Memory B cell (primary cell): ENCODE results near the gene RPGRIP1.
A peak's percentile ranks its signal among the peaks of the same experiment; 100 is the strongest.
"Not testable (repeated sequence)": the region's sequence is repeated elsewhere in the genome, so short reads cannot be mapped to it uniquely, and the experiment has no call there.

Experiments
- ATAC-seq: fragments of 150-1000 bp; cut with Tn5 transposase; 2 replicates; pipeline ENCODE4 v1.10.0; 2021; ENCODE audit warnings: low read depth, mild to moderate bottlenecking, moderate library complexity
- DNase-seq, 2 donors: peaks; one replicate each; pipeline ENCODE4 v3.0.0; 2022; ENCODE audit warnings: low spot score in 2 of 2
- H3K27ac Mint-ChIP-seq: one replicate; pipeline ENCODE4 v1.8.0; 2022; ENCODE audit warnings: mild to moderate bottlenecking, moderate library complexity, mixed read lengths
- H3K27me3 Mint-ChIP-seq: one replicate; pipeline ENCODE4 v1.8.0; 2022; ENCODE audit warnings: mixed read lengths
- H3K36me3 Mint-ChIP-seq: one replicate; pipeline ENCODE4 v1.8.0; 2022; ENCODE audit warnings: mild to moderate bottlenecking, mixed read lengths
- H3K4me1 Mint-ChIP-seq: one replicate; pipeline ENCODE4 v1.8.0; 2022; ENCODE audit warnings: mixed read lengths
- H3K4me3 Mint-ChIP-seq: one replicate; pipeline ENCODE4 v1.8.0; 2022; ENCODE audit warnings: mild to moderate bottlenecking, moderate library complexity, mixed read lengths
- H3K9me3 Mint-ChIP-seq: one replicate; pipeline ENCODE4 v1.8.0; 2022; ENCODE audit warnings: mixed read lengths

RPGRIP1 gene

DNA sequence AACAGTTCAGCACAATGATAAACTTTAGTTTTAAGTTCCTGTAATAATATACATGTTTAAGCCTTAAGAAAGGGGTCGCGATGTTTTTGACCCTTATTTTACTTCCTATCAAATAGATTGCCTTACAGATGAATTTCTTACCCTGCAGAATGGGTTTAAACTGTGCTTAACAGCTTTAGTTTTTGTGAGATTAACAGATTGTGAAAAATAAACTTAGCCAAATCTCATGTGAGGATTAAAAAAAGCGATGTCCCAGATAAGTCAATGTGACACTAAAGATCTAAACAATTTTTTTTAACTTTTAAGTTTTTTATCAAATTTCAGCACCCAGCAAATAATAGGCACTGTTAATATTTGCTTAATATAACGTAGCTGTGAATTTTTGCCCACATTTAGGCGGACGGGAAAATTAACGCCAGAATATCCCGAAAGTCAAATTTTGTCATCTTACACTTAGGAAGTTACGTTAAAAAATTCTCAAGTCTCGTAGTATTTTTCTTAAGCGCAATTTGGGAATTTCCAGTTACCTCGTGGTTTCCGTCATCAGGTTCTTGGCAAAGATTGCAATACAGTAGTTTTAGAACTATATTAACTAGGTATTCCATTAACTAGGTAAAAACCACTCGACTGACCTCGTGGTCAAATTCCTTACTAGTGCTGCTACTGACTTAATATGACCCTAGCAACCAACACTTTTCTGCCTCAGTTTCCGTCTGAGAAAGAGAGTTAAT, 11.8 kb upstream of the RPGRIP1 start:
- DNase-seq, result no peak
- Mint-ChIP-seq H3K27ac (peak overlapping the region; percentile 97), H3K36me3 (peaks cover 17% of the 10 kb centered on the region), H3K4me1 (peaks cover 25% of the 10 kb centered on the region), H3K4me3 (peak overlapping the region; percentile 98), H3K27me3 (no peaks in the 10 kb centered on the region), H3K9me3 (no peaks in the 10 kb centered on the region)
- no peak for ATAC-seq

DNA sequence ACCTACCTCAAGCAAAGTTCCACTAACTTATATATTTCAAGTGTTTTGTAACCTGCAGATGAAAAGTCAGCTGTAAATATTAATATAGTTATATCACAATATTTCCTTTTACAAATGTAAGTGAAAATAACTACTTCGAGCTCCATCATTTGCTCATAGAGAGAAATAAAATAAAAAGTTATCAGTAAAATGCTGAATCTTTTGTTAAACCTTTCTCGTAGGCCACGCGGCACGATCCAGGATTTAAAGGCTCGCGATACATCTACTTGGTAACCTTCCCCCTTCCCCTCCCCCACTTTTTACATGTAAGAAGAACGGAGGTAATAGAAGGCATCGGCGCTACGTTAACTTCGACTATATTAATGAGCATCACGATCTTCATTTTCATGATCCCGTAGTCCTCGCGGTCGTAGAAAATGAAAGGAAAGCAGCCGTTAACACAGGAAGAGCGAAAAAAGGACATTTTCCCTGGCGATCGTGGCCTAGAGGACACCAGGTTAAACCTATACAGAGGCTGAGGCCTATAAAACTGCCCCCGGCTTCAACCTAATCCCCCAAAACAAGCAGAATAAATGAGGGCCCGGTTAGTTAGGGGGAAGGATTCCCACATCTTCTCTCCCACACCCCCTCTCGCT, 11.1 kb upstream of the RPGRIP1 start:
- H3K36me3 Mint-ChIP-seq, result peaks cover 14% of the 10 kb centered on the region
- peak in 1 of 2 donors; percentile 42 for DNase-seq
- H3K27me3 Mint-ChIP-seq, result no peaks in the 10 kb centered on the region
- ATAC-seq, result no peak
- H3K4me1 Mint-ChIP-seq, result peaks cover 19% of the 10 kb centered on the region
- H3K9me3 Mint-ChIP-seq, result no peaks in the 10 kb centered on the region
- H3K27ac Mint-ChIP-seq, result peak overlapping the region; percentile 97
- peak overlapping the region; percentile 98 for H3K4me3 Mint-ChIP-seq

DNA sequence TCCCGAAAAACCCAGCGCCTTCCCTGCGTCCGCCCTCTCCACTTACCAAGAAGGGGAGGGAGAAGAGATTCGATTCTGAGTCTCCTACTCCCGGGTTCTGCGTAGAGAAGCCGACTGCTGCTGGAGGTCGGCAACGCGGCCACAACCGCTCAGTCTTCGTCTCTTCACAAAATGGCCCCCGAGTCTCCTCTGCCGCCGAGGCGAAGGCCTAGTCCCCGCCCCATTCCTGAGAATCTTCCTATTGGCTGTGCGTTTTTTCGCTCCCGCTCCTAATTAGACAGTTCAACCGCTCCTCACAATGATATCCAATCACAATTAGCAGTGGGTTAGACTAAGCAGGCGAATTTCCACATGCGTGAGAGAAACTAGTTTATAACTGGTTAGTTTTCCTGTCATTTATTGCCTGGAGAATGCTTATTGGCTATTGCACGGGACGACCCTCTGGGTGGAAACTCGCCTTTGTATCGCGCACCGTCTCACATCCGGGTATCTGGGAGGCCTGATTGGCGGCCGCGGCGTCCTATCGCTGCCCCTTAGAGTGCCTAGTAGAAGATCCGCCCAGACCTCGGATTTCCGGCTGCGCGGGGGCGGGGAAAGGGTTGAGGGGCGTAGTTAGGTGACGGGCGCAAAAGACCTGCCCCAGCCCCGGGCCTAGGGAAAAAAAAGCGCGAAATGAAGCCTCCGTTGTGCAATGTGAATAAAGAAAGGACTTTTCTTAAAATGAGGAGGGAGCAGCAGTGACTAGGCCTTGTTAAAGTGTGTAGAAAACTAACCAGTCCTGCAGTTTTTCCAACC, 10.4 kb upstream of the RPGRIP1 start, which contains the start of gene HNRNPC:
Gene HNRNPC (minus strand): TSS at position 191 of the 795 bp plus-strand sequence. CDS start 35,249 bp downstream, outside the sequence.
- H3K36me3 Mint-ChIP-seq, result peaks cover 9% of the 10 kb centered on the region
- H3K27me3 Mint-ChIP-seq, result no peaks in the 10 kb centered on the region
- peak; percentile 82 for ATAC-seq
- no peaks in the 10 kb centered on the region for H3K9me3 Mint-ChIP-seq
- H3K4me1 Mint-ChIP-seq, result peaks cover 14% of the 10 kb centered on the region
- H3K27ac Mint-ChIP-seq, result peak within 1 kb of the TSS; percentile 97
- peak within 1 kb of the TSS; percentile 98 for H3K4me3 Mint-ChIP-seq
- peak; percentile 99 to 100 for DNase-seq

DNA sequence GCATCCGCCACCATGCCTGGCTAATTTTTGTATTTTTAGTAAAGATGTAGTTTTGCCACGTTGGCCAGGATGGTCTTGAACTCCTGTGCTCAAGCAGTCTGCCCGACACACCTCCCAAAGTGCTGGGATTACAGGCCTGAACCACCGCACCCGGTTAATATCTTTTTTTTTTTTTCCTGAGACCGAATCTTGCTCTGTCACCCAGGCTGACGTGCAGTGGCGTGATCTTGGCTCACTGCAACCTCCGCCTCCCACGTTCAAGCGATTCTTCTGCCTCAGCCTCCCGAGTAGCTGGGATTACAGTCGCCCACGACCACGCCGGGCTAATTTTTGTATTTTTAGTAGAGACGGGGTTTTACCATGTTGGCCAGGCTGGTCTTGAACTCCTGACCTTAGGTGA, 7.2 kb upstream of the RPGRIP1 start:
- ATAC-seq, H3K9me3 Mint-ChIP-seq, H3K27me3 Mint-ChIP-seq, H3K36me3 Mint-ChIP-seq, DNase-seq, H3K27ac Mint-ChIP-seq, H3K4me1 Mint-ChIP-seq, H3K4me3 Mint-ChIP-seq: not testable (repeated sequence)

DNA sequence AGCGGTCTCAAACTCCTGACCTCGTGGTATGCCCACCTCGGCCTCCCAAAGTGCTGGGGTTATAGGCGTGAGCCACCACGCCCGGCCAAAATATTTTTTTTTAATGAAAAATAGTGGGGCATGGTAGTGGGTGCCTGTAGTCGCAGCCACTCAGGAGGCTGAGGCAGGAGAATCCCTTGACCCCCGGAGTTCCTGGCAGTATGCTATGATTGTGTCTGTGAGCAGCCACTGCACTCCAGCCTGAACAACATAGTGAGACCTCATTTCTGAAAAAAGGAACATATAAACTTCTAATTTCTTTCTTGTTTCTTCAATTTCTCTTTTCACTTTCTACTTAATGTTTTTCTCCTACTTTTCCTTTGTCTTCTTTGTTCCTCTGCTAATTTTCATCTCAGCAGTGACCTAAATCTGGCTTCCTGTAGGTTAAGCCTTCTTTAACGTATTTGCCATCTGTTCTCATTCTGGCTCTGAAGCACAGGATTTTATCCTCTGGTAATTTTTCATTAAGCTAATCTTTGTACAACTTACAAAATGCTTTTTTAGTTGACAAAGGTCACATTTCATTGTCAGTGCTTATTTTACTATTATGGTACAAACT, 4.5 kb upstream of the RPGRIP1 start:
- Mint-ChIP-seq H3K4me3 (no peak overlapping the region), H3K36me3 (no peaks in the 10 kb centered on the region), H3K9me3 (no peaks in the 10 kb centered on the region), H3K4me1 (no peaks in the 10 kb centered on the region), H3K27ac (no peak overlapping the region), H3K27me3 (no peaks in the 10 kb centered on the region)
- ATAC-seq, result no peak
- DNase-seq, result no peak

DNA sequence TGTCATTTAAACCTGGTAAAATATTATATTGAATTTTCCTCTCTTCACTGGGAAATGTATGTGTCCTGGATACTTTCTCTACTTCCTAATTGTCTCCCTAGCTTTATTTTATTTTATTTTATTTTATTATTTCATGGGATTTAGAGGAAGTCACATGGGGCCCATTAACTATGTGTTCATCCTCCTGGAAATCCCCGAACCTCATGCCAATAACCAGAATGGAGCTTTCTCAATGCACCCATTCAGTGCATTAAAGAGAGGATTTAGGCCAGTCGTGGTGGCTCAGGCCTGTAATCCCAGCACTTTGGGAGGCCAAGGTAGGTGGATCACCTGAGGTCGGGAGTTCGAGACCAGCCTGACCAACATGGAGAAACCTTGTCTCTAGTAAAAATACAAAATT, 1.3 kb upstream of the RPGRIP1 start:
- Mint-ChIP-seq H3K4me1 (no peaks in the 10 kb centered on the region), H3K36me3 (no peaks in the 10 kb centered on the region), H3K27ac (no peak overlapping the region), H3K27me3 (no peaks in the 10 kb centered on the region), H3K9me3 (no peaks in the 10 kb centered on the region), H3K4me3 (no peak overlapping the region)
- DNase-seq (no peak), ATAC-seq (no peak)

DNA sequence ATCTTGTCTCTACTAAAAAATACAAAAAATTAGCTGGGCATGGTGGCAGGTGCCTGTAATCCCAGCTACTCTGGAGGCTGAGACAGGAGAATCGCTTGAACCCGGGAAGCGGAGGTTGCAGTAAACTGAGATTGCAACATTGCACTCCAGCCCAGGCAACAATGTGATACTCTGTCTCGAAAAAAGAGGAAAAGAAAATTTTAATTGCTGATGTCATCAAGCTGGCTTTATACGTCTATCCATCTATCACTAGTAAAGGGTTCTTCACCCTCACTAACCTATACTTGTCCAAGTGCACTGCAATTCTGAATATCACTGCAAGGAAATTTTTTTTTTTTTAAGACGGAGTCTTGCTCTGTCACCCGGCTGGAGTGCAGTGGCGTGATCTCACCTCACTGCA, 2.0 kb downstream of the RPGRIP1 start:
- not testable (repeated sequence) for H3K9me3 Mint-ChIP-seq, H3K36me3 Mint-ChIP-seq, H3K4me3 Mint-ChIP-seq, DNase-seq, H3K27me3 Mint-ChIP-seq, ATAC-seq, H3K4me1 Mint-ChIP-seq, H3K27ac Mint-ChIP-seq

DNA sequence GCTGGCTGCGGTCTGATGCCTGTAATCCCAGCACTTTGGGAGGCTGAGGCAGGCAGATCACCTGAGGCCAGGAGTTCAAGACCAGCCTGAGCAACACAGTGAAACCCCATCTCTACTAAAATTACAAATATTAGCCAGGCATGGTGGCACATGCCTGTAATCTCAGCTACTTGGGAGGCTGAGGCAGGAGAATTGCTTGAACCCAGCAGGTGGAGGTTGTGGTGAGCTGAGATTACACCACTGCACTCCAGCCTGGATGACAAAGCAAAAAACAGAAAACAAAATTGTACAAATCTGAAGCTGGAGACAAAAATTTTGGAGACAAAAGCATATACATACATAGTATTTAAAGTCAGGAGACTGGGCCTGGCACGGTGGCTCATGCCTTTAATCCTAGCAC, 6.6 kb downstream of the RPGRIP1 start:
- H3K27ac Mint-ChIP-seq, H3K36me3 Mint-ChIP-seq, ATAC-seq, H3K4me3 Mint-ChIP-seq, H3K27me3 Mint-ChIP-seq, H3K9me3 Mint-ChIP-seq, DNase-seq: not testable (repeated sequence)
- H3K4me1 Mint-ChIP-seq, result peaks cover 11% of the 10 kb centered on the region

DNA sequence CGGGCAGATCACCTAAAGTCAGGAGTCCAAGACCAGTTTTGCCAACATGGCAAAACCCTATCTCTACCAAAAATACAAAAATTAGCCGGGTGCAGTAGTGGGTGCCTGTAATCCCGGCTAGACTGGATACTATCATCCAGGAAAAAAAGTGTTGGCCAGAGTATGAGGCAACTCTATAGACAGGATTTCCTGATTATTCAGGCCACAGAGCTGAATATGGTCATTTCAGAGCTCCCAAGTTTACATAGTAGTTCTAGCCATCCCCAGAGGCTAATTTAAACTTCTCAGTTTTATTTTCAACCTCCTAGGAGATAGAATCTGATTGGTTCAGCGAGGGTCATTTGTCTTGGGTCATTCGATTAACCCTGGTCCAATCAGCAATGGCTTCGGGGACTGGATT, 7.3 kb downstream of the RPGRIP1 start:
- Mint-ChIP-seq H3K9me3 (no peaks in the 10 kb centered on the region), H3K4me3 (no peak overlapping the region), H3K27ac (no peak overlapping the region), H3K27me3 (peaks cover 3% of the 10 kb centered on the region), H3K4me1 (peaks cover 11% of the 10 kb centered on the region), H3K36me3 (no peaks in the 10 kb centered on the region)
- DNase-seq, result no peak
- no peak for ATAC-seq

DNA sequence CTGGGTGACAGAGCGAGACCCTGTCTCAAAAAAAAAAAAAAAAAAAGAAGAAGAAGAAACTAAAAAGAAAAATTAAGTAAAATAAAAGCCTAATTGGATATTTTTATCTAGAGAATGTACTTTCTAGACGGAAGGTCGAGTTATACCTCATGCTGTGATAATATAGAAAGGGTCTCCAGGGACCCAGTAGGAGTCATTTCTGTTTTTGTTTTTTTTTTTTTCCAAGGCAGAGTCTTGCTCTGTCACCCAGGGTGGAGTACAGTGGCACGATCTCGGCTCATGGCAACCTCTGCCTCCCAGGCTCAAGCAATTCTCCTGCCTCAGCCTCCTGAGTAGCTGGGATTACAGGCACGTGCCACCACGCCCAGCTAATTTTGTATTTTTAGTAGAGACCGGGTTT, 14.1 kb downstream of the RPGRIP1 start:
- not testable (repeated sequence) for H3K27me3 Mint-ChIP-seq, DNase-seq, H3K27ac Mint-ChIP-seq, ATAC-seq, H3K4me1 Mint-ChIP-seq, H3K9me3 Mint-ChIP-seq, H3K36me3 Mint-ChIP-seq, H3K4me3 Mint-ChIP-seq

DNA sequence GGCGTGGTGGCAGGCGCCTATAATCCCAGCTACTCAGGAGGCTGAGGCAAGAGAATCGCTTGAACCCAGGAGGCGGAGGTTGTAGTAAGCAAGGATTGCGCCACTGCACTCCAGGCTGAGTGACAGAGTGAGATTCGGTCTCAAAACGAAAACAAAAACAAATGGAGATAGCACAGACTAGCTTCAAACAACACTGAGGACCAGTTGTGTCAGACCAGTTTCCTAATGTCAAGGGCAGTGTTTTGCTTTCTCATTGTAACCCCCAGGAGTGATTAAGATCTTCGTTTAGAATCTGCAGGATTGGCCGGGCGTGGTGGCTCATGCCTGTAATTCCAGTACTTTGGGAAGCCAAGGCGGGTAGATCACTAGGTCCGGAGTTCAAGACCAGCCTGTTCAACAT, 18.5 kb downstream of the RPGRIP1 start:
- Mint-ChIP-seq H3K4me1 (peaks cover 14% of the 10 kb centered on the region), H3K9me3 (no peaks in the 10 kb centered on the region), H3K36me3 (peaks cover 2% of the 10 kb centered on the region), H3K4me3 (no peak overlapping the region), H3K27me3 (peaks cover 2% of the 10 kb centered on the region), H3K27ac (no peak overlapping the region)
- ATAC-seq (no peak), DNase-seq (no peak)

DNA sequence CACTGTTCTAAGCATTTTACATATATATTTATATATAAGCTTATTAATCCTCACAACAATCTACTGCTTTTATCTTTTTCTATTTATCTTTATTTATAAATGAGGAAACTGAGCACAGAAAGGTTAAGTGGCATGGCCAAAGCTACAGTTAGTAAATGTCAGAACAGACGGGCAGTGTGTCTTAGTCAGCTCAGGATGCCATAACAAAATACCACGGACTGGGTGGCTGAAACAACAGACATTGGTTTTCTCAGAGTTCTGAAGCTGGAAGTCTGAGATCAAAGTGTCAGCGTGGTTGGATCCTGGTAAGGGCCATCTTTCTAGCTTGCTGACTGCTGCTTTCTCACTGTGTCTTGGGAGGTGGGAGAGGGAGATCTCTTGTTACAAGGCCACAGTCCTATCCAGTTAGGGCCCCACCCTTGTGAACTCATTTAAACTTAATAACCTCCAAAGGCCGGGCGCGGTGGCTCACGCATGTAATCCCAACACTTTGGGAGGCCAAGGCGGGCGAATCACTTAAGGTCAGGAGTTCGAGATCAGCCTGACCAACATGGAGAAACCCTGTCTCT, 19.8 kb downstream of the RPGRIP1 start:
- H3K4me3 Mint-ChIP-seq, result no peak overlapping the region
- H3K27me3 Mint-ChIP-seq, result peaks cover 2% of the 10 kb centered on the region
- DNase-seq (no peak), ATAC-seq (no peak)
- H3K4me1 Mint-ChIP-seq, result peaks cover 14% of the 10 kb centered on the region
- peaks cover 2% of the 10 kb centered on the region for H3K36me3 Mint-ChIP-seq
- H3K27ac Mint-ChIP-seq, result no peak overlapping the region
- no peaks in the 10 kb centered on the region for H3K9me3 Mint-ChIP-seq

DNA sequence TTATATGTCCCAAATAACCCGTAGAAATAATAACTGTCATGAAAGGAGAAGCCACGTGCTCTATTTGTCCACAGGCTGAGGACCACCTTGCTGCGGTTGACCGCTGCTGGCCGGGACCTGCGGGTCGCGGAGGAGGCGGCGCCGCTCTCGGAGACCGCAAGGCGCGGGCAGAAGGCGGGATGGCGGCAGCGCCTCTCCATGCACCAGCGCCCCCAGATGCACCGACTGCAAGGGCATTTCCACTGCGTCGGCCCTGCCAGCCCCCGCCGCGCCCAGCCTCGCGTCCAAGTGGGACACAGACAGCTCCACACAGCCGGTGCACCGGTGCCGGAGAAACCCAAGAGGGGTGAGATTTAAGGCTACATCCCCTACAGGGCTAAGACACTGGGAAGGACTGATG, 21.0 kb downstream of the RPGRIP1 start:
- peaks cover 14% of the 10 kb centered on the region for H3K4me1 Mint-ChIP-seq
- peak overlapping the region; percentile 78 for H3K4me3 Mint-ChIP-seq
- H3K36me3 Mint-ChIP-seq, result peaks cover 2% of the 10 kb centered on the region
- no peaks in the 10 kb centered on the region for H3K9me3 Mint-ChIP-seq
- no peak overlapping the region for H3K27ac Mint-ChIP-seq
- DNase-seq (peak; percentile 25 to 41), ATAC-seq (peak; percentile 89)
- H3K27me3 Mint-ChIP-seq, result peaks cover 2% of the 10 kb centered on the region
